Fibroblast of villous mesenchyme (primary cell): ENCODE results near the gene ANKRD37. TPM values are rescaled to one million over a fixed set of nuclear protein-coding genes. Genes with fewer than 3 reads are reported as not detected.

Experiments used
- DNase-seq: peaks from one replicate; pipeline ENCODE4 v3.0.0-alpha.2; 2010; ENCODE audit warnings: low read depth
- H3K4me3 ChIP-seq: 2 replicates; pipeline ENCODE4 v1.5.1; 2011; ENCODE audit warnings: low read depth, mild to moderate bottlenecking, low read length
- CTCF ChIP-seq: IDR thresholded peaks from 2 replicates; pipeline ENCODE4 v1.5.1; 2012; ENCODE audit warnings: low read depth, mild to moderate bottlenecking, low read length; ENCODE audit not compliant: insufficient read depth
- total RNA-seq: library from RNA; depleted of rRNA; stranded (reverse); fragments of >200 nt; gene quantifications from 2 replicates; pipeline ENCODE4 v1.2.3, GENCODE V29; 2012

The ANKRD37 gene
- total RNA-seq, 1 donor, result 3.0 TPM

GRCh38 chr4:185412412-185412811 is 15.8 kb downstream of the ANKRD37 start:
- DNase-seq, result no peak
- no peak for TF ChIP-seq CTCF
- H3K4me3 ChIP-seq, result no peak overlapping the region

- TF ChIP-seq CTCF, result no peak
- no peak for DNase-seq
- no peak overlapping the region for H3K4me3 ChIP-seq
These were observed 20.3 kb downstream of the ANKRD37 start for GRCh38 chr4:185416955-185417354.

- H3K4me3 ChIP-seq, result no peak overlapping the region
- DNase-seq, result peak; percentile 80
- no peak for TF ChIP-seq CTCF
These were observed 24.9 kb downstream of the ANKRD37 start for GRCh38 chr4:185421366-185422124.

GRCh38 chr4:185424905-185425646 is 28.4 kb downstream of the ANKRD37 start:
- H3K4me3 ChIP-seq, result peak overlapping the region; percentile 84

GRCh38 chr4:185425647-185426352 is 29.2 kb downstream of the ANKRD37 start, which contains the start of gene UFSP2:
Gene UFSP2 (minus strand): TSS chr4:185425964. CDS start chr4:185425868, 96 bp downstream.
- peak within 1 kb of the TSS; percentile 84 for H3K4me3 ChIP-seq
- no peak for TF ChIP-seq CTCF
- peak; percentile 92 for DNase-seq

More at GRCh38 chr4:185424905-185425646, 28.4 kb downstream of the ANKRD37 start:
- no peak for DNase-seq
- no peak for TF ChIP-seq CTCF

- TF ChIP-seq CTCF, result no peak
- DNase-seq, result no peak
- no peak overlapping the region for H3K4me3 ChIP-seq
These were observed 30.5 kb downstream of the ANKRD37 start for GRCh38 chr4:185426960-185427688.
